PC-3 (cell line): Measurements from ENCODE around the gene SMAP1. TPM values are rescaled to one million over a fixed set of nuclear protein-coding genes. Genes with fewer than 3 reads are reported as not detected.
A peak's percentile ranks its signal among the peaks of the same experiment; 100 is the strongest.

ENCODE experiments used
- ATAC-seq: fragments of 200-7000 bp; cut with Tn5 transposase; 2 replicates; pipeline ENCODE4 v1.9.1; 2020; ENCODE audit warnings: mild to moderate bottlenecking, moderate library complexity
- BruUV-seq: library from RNA; stranded (reverse); fragments of 400-500 nt; replicated peaks from 2 replicates; lab custom pipeline; 2021; lab: Mats Ljungman, UMichigan
- CTCF ChIA-PET: fragments of 300-600 bp; sonication (Branson Sonifier 250); formaldehyde crosslinking; loops from one replicate; lab custom pipeline; 2022; ENCODE audit warnings: antibody characterized with exemption; lab: Charles Lee
- POLR2A ChIA-PET: fragments of 300-600 bp; sonication (Branson Sonifier 250); formaldehyde crosslinking; loops from one replicate; lab custom pipeline; 2022; ENCODE audit warnings: antibody characterized with exemption; ENCODE audit not compliant: unreplicated experiment; lab: Charles Lee
- DNase-seq: peaks from one replicate; pipeline ENCODE4 v3.0.0-alpha.2; 2015
- H2AFZ ChIP-seq: fragments of 300-600 bp; sonication (generic); 2 replicates; pipeline ENCODE4 v1.6.0; 2016; ENCODE audit warnings: antibody characterized with exemption, low read length
- H3F3A ChIP-seq: fragments of 300-600 bp; sonication (generic); one replicate; pipeline ENCODE4 v1.6.0; 2017; ENCODE audit warnings: antibody characterized with exemption, low read length, control low read depth, mild to moderate bottlenecking; ENCODE audit not compliant: unreplicated experiment
- H3K27ac ChIP-seq: fragments of 300-600 bp; sonication (generic); 2 replicates; pipeline ENCODE4 v1.5.1; 2016; ENCODE audit warnings: mild to moderate bottlenecking, low read length
- H3K27me3 ChIP-seq: fragments of 300-600 bp; sonication (generic); 2 replicates; pipeline ENCODE4 v1.6.1; 2016; ENCODE audit warnings: low read length, mixed read lengths
- H3K36me3 ChIP-seq: fragments of 300-600 bp; sonication (generic); 2 replicates; pipeline ENCODE4 v1.6.1; 2016; ENCODE audit warnings: low read depth, mixed run types, low read length, mixed read lengths
- H3K4me1 ChIP-seq: fragments of 300-600 bp; sonication (generic); 2 replicates; pipeline ENCODE4 v1.5.1; 2016; ENCODE audit warnings: low read length; ENCODE audit not compliant: insufficient read depth
- H3K4me2 ChIP-seq: fragments of 300-600 bp; sonication (generic); 2 replicates; pipeline ENCODE4 v1.6.0; 2016; ENCODE audit warnings: low read length
- H3K4me3 ChIP-seq: fragments of 300-600 bp; sonication (generic); 2 replicates; pipeline ENCODE4 v1.5.1; 2016; ENCODE audit warnings: mild to moderate bottlenecking, low read length, mixed read lengths
- H3K79me2 ChIP-seq: fragments of 300-600 bp; sonication (generic); 2 replicates; pipeline ENCODE4 v1.6.1; 2017; ENCODE audit warnings: low read length, mixed read lengths
- H3K9ac ChIP-seq: fragments of 300-600 bp; sonication (generic); 2 replicates; pipeline ENCODE4 v1.6.0; 2016; ENCODE audit warnings: mild to moderate bottlenecking, low read length
- H3K9me2 ChIP-seq: fragments of 300-600 bp; sonication (generic); replicated peaks from 2 replicates; pipeline ENCODE4 v1.6.1; 2016; ENCODE audit warnings: mixed run types, low read length, mixed read lengths
- H3K9me3 ChIP-seq: fragments of 300-600 bp; sonication (generic); 2 replicates; pipeline ENCODE4 v1.6.1; 2016; ENCODE audit warnings: low read length, mixed read lengths
- H4K20me1 ChIP-seq: fragments of 300-600 bp; sonication (generic); 2 replicates; pipeline ENCODE4 v1.6.1; 2016; ENCODE audit warnings: low read length, mixed read lengths
- EZH2 ChIP-seq: fragments of 300-600 bp; sonication (generic); IDR thresholded peaks from one replicate; pipeline ENCODE4 v1.6.1; 2017; ENCODE audit warnings: antibody characterized with exemption, mild to moderate bottlenecking, low read length; ENCODE audit not compliant: unreplicated experiment
- EZH2phosphoT487 ChIP-seq: fragments of 300-600 bp; sonication (generic); IDR thresholded peaks from 2 replicates; pipeline ENCODE4 v1.6.1; 2018; ENCODE audit warnings: mild to moderate bottlenecking, antibody characterized with exemption, low read length, borderline replicate concordance
- intact Hi-C: fragments of 100-400 bp; cut with micrococcal nuclease; formaldehyde crosslinking; loops from 2 replicates; pipeline ENCODE4 v1.9.0; 2023
- total RNA-seq: library from RNA; depleted of rRNA; stranded (reverse); fragments of >200 nt; gene quantifications from 2 replicates; pipeline ENCODE4 v1.2.3, GENCODE V29; 2014
- TF ChIP-seq, protein P1 (sequence below): fragments of 300-600 bp; sonication (generic); conservative IDR thresholded peaks from 2 replicates; pipeline ENCODE4 v1.5.1; 2017; ENCODE audit warnings: antibody characterized with exemption, low read depth, mild to moderate bottlenecking, low read length

The SMAP1 gene
- total RNA-seq, 1 experiment from 2014 or later = 15.7 TPM

DNA sequence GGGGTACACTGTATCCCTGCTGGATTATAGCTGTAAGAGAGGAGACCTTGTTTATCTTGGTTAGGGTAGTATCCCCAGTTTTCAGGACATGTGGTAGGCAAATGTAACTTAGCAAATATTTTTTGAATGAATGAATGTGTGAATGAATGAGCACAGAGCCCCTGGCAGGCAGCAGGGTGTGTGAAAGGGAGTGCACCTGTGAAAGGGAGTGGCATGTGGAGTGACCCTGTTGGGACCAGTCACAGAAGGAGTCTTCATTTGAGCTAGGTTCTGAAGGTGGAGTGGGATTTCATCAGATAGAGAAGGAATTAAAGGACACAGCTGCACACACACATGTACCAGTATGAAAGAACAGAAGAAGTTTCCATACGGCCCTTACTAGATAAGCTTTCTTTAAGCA lies 4.9 kb downstream of the SMAP1 start:
- ChIA-PET CTCF (no interaction called here), POLR2A (no interaction called here)
- no TSS peak for BruUV-seq
- Histone ChIP-seq H3K79me2 (peaks cover 85% of the 10 kb centered on the region), H3K9me3 (no peaks in the 10 kb centered on the region), H3K4me2 (no peak overlapping the region), H3K9me2 (no peaks in the 10 kb centered on the region), H3K27ac (no peak overlapping the region), H2AFZ (no peak overlapping the region), H3K9ac (no peak overlapping the region), H3K36me3 (no peaks in the 10 kb centered on the region), H3K4me1 (peaks cover 12% of the 10 kb centered on the region; the same call in 1 of the 2 replicates), H3F3A (no peaks in the 10 kb centered on the region), H4K20me1 (0 out of 2 replicates have a peak, but pooled peaks cover 3% of the 10 kb centered on the region), H3K27me3 (no peaks in the 10 kb centered on the region), H3K4me3 (no peak overlapping the region)
- intact Hi-C loops = no loop called here
- TF ChIP-seq EZH2 = no peak
- TF ChIP-seq, protein P1, sequence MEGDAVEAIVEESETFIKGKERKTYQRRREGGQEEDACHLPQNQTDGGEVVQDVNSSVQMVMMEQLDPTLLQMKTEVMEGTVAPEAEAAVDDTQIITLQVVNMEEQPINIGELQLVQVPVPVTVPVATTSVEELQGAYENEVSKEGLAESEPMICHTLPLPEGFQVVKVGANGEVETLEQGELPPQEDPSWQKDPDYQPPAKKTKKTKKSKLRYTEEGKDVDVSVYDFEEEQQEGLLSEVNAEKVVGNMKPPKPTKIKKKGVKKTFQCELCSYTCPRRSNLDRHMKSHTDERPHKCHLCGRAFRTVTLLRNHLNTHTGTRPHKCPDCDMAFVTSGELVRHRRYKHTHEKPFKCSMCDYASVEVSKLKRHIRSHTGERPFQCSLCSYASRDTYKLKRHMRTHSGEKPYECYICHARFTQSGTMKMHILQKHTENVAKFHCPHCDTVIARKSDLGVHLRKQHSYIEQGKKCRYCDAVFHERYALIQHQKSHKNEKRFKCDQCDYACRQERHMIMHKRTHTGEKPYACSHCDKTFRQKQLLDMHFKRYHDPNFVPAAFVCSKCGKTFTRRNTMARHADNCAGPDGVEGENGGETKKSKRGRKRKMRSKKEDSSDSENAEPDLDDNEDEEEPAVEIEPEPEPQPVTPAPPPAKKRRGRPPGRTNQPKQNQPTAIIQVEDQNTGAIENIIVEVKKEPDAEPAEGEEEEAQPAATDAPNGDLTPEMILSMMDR = no peak
- TF ChIP-seq EZH2phosphoT487 = no peak
- no peak for DNase-seq
- no peak for ATAC-seq

DNA sequence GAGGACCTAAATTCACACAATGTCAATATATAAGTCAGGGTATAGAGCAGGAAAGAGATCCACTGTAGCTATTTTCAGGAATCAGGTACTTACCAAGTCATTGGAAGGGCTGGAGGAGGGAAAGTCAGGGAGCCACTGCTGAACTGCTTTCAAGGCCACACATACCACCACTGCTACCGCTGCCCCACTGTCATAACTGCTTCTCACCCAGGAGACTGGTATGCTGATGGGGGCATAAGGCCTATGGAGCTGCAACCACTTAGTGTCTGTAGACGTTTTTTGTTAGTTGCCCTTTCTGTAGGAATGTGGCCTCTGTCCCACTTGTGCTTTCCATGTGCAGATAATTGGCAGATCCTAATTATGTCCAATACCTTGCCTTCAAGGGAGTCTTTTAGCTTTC lies 5.4 kb downstream of the SMAP1 start:
- Histone ChIP-seq H3K9ac (no peak overlapping the region), H3K4me3 (no peak overlapping the region), H3K4me2 (no peak overlapping the region), H2AFZ (no peak overlapping the region), H3K79me2 (peaks cover 89% of the 10 kb centered on the region), H3K27ac (no peak overlapping the region), H3K9me2 (no peaks in the 10 kb centered on the region), H3F3A (no peaks in the 10 kb centered on the region), H3K9me3 (no peaks in the 10 kb centered on the region), H4K20me1 (0 out of 2 replicates have a peak, but pooled peaks cover 3% of the 10 kb centered on the region), H3K27me3 (no peaks in the 10 kb centered on the region), H3K4me1 (peaks cover 12% of the 10 kb centered on the region; the same call in 1 of the 2 replicates), H3K36me3 (no peaks in the 10 kb centered on the region)
- intact Hi-C loops = loop anchor here (1.0 kb wide), 1 partner anchor 12 kb away; no protein-coding TSS in a partner anchor
- POLR2A ChIA-PET = no interaction called here
- CTCF ChIA-PET = no interaction called here
- DNase-seq (no peak), ATAC-seq (no peak)
- TF ChIP-seq, protein P1 = no peak
- TF ChIP-seq EZH2phosphoT487 (no peak), EZH2 (no peak)
- no TSS peak for BruUV-seq

DNA sequence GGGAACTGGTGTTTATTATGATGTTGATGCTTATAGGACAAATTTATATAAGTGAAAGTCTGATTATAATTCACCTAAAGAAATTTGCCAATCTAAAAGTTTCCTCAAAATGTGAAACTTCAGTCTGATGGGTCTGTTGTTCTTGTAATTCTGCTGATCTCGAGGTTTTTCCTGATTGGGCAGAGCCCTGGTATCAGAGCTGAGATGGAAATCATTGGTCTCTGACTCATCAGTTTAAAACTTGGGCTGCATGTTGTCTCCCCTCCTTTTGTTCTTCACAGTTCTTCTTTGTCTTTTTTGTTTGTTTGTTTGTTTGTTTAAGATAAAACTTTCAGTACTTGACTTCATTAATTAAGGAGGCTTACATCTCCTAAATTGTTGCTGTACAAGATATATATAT lies 5.9 kb downstream of the SMAP1 start:
- DNase-seq (peak; percentile 21), ATAC-seq (no peak)
- Histone ChIP-seq H3K9ac (no peak overlapping the region), H3K4me2 (no peak overlapping the region), H3K27me3 (no peaks in the 10 kb centered on the region), H2AFZ (no peak overlapping the region), H4K20me1 (0 out of 2 replicates have a peak, but pooled peaks cover 3% of the 10 kb centered on the region), H3K36me3 (no peaks in the 10 kb centered on the region), H3K4me1 (peaks cover 12% of the 10 kb centered on the region; the same call in 1 of the 2 replicates), H3K9me2 (no peaks in the 10 kb centered on the region), H3K27ac (no peak overlapping the region), H3K79me2 (peaks cover 89% of the 10 kb centered on the region), H3K4me3 (no peak overlapping the region), H3K9me3 (no peaks in the 10 kb centered on the region), H3F3A (no peaks in the 10 kb centered on the region)
- CTCF ChIA-PET = no interaction called here
- TF ChIP-seq EZH2 (no peak), EZH2phosphoT487 (no peak)
- TF ChIP-seq, protein P1 = no peak
- intact Hi-C loops = loop anchor here (1.0 kb wide), 1 partner anchor 12 kb away; no protein-coding TSS in a partner anchor
- no TSS peak for BruUV-seq
- POLR2A ChIA-PET = no interaction called here
